Measurements from ENCODE around the gene RASGRP3.

RASGRP3 gene

DNA sequence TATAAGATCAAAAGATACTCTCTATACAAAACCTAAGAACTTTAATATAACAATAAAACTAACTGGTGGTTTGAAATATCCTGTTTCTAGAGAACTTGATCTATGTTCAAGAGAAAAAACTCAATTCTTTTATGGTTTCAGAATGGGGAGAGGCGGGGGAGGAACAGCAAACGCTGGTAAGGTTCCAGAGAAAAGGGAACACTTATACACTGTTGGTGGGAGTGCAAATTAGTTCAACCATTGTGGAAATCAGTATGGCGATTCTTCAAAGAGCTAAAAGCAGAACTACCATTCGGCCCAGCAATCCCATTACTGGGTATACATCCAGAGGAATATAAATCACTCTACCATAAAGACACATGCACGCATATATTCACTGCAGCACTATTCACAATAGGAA, 105.4 kb downstream of the RASGRP3 start:
- DNase-seq (ENCODE audit: low spot score) = no peak

DNA sequence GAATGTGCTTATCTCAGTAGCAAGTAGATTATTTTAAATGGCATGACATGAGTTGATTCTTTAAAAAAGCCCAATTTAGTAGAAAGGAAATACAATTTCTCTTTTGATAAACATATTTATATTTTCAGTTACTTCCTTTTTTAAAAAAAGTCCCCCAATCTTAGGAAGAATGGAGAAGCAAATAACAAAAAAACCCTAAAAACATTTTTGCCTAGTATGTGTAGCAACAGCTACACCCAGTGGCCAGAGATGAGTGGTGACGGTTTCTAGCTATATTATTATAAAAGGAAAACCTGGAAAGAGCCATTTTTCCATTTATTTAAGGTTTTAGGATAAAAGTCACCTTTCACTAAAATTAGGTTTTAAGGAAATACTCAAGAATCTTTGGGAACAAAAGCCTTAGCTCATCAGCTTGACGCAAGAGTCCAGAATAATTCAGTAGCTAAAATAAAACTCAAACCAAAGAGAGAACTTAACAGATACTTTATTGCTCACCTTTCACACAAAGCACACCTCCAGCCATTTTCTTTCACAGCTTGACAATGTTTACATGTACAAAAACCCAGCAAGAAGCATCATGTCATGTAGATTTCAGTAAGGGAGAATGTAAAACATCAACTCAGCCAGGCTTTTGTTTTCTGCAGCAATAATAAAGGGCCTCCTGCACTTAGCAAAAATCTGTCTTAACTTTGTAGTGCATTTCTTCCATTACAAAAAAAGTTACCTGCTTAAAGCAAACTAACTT, 106.9 kb downstream of the RASGRP3 start:
- DNase-seq (ENCODE audit: low spot score) = peak; percentile 38

DNA sequence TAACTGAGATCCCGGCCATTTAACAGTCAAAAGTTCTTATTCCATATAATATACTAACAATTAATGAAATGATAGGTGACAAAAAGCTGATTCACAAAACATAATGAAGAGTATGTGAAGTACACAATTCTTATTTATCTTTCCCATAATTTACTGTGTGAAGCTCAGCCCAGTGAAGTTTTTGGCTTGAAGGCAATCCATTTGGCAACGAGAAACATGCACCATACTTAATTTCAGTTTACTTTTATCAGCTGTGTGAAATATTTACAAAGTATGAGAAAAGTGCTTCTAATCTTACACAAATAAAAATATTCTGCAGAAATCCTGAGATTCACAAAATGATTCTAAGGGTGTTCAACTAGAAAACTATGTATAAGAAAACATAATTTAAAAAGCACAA, 110.3 kb downstream of the RASGRP3 start:
- DNase-seq (ENCODE audit: low spot score) = no peak

DNA sequence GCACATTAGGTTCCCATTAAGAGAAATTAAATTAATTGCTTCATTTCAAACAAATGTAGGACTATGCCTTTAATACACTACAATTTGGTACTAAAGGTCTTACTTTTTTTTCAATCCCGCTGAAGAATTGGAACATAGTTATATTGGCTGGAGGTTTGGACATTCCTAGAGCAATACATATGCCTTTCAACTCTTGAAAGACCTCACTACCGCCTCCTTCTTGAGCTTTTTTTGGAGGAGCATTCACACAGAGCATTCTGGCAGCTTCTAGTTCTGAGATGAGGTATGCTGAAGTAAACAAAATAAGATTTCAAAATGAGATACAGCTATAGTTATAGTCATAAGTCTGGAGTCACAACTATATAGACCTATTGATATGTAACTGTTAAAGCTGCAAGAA, 111.8 kb downstream of the RASGRP3 start:
- no peak for DNase-seq (ENCODE audit: low spot score)

DNA sequence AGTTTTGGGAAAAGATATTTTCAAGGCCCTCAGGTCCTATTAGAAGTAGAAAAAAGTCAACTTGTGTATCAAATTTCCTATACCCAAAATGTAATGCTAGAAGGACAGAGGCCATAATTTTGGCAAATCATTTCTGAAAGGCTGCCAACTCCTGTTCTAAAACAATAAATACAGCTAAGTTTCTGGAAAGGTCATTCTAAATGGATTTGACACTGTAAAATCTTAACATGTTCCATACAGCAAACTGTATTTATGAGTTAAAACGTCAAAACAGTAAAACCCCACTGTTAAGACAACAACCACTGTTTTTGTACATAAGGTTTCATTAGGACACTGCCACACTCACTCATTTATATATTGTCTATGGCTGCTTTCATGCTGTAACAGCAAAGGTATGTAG, 113.0 kb downstream of the RASGRP3 start:
- DNase-seq (ENCODE audit: low spot score) = no peak

DNA sequence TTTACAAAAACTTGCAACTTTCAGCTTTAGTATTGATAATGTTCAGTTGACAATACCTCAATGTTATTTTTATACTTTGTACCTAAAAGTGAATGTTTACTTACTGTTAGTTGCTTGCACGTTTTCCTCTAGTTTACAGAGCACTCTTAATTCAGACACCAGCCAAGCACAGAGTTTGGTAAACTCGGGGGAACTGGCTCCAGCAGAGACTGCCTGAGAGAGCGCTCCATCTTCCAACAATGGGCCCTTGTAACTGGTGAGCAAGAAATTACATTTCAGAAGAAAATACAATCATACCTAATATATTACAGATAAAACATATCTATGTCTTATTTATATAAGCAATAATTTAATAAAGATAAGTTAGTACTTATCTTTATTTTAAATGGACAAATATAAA, 118.9 kb downstream of the RASGRP3 start:
- DNase-seq (ENCODE audit: low spot score) = no peak

DNA sequence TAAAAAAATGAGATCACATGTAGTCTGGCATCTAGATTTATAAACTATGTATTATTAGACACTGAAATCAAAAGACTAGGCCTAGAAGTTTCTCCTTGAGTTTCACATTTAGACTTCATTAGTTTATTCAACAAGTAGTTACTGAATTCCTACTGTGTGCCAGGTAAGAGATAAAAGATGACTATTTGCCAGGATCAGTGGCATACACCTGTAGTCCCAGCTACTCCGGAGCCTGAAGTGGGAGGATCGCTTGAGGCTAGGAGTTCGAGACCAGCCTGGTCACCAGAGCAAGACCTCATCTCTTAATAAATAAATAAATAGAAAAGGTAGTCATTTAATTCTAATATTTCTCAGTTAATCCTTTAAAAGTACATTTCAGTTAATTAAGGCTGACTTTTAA, 120.6 kb downstream of the RASGRP3 start:
- no peak for DNase-seq (ENCODE audit: low spot score)

DNA sequence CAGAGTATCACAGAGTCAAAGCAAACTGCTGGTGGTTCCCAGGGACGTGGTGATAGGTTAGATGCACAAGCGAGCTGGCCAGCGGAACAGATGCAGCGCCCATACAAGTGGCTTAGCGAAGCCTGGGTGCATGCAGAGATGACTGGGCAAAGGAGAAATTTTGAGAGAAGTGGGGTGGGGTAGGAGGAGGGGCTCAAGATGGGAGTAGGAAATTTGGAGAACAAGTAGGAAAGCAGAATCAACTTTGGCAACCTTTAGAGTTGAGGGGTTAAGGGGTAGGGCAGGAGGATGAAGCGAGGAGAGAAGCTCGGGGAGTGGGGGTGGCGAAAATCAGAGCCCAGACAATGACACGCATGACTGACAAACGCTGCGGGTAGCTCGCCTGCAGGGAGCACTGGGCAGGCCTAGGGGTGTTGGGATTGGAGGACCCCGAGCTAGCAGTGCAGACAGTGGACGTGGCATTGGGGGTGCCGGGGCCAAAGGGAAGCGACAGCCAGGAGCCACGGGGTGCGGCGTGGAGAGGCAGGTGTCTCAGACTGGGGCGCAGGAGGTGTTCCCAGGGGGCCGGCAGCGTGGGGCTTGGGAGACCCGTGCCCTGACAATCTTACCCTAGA, 122.2 kb downstream of the RASGRP3 start:
- peak; percentile 50 for DNase-seq (ENCODE audit: low spot score)

DNA sequence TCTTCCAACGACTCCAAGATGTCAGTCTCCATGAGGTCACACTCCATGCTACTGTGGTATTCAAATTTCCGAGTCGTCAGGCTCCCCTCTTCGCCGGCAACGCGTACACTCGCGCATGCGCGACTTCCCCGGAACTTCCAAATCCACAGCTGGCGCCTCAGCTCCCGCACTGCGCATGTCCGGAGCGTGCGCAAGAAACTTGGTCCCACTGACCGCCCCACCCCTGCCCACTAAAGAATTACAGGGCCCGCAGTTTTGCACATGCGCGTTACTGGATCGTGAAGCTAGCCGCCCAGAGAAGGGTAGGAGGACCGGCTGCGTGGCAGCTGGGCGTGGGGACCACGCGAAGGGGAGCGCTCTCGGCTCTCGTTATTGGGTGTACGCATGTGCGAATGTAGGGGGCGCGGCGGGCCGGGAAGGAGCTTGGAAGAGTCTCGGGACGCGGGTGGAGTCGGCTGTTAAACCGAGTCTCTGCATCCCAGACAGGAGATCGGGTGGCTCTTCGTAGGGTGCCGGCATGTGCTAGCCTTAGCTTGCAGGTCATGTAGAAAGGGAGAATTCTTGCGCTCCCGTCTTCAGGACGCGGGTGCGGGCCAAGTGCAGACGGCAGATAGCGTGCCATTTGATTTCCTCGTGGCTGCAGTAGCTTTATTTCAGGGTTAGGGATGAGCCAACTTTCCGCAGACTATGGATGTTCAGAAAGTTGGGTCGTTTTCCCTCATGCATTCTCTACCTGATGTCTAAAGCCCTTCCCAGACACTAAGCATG, 122.9 kb downstream of the RASGRP3 start, which contains the start of gene FAM98A:
Gene FAM98A, minus strand, starts transcription at position 125 of the 768 bp plus-strand sequence. Its CDS starts 78 bp downstream, at position 47.
- peak; percentile 98 for DNase-seq (ENCODE audit: low spot score)

DNA sequence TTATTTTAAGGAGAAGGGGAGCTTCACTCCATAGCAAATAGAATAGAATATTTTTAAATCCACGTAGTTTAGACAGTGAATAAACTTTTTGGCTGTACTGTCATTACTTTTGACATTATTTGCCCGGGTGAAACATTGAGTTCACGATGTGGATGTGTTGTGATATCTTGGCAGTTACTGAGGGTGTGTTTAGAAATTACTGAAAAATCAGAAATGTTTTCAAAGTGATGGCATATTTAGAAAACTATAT, 123.4 kb downstream of the RASGRP3 start:
- DNase-seq (ENCODE audit: low spot score) = no peak

DNA sequence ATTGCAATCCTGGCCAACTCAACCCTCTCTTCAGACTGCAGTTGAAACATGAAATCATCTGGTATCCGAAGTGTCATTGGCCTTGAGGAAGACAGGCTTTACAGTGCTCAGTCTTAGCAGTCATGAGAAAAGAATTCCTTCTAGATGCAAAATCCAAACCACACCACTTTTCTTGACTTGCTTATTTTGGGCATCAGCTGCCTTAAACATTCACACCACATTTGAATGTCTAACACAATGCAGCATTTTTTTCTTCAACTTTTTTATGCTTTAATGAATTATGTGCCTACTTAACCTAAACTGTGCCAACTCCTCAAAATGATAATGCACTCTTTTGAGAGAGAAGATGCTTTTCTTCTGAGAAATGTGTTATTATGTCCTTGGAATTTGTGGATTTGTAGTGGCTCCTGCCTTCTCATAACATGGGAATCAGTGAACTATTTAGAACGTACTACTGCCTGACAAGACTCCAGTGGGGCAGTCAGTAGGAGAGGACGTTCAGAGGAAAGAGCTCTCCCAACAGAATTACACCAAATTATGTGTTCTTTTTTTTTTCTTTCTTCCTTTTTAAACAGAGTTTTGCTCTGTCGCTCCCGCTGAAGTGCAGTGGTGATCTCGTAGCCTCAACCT, 125.9 kb downstream of the RASGRP3 start:
- DNase-seq (ENCODE audit: low spot score) = peak; percentile 62

DNA sequence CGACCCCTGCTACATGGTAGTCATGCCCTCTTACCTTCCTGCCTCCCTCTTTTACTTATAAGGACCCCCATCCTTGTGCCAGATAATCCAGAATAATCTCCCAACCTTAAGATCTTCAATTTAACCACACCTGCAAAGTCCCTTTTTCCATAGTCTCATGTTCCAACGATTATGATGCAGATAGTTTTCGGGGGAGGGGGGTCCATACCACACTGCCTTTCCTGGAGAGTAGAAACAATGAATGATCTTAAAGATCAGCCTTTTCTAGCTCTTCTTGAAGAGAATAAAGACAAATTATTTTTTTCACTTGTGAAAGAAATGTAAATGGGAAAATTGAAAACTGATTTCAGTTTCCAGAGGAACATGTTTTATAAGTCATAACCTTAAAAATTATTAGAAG, 127.0 kb downstream of the RASGRP3 start:
- DNase-seq (ENCODE audit: low spot score) = no peak

DNA sequence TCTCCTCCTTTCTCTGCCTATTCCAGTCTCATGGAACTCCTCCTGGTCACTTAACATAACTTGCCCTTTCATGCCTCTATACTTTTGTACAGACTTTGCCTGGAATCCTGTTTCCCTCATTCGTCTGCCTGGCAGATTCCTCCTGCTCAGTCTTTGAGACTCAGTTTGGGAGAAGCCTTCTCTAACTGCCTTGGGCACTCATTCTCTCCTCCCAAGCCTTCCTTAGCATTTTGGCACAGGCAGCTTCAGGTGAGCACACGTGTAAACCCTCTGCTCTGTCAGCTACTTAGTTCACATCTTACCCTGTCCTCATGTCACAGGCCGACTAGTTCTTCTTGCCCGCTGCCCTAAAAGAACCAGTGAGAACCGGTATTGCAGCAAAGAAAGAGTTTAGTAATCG, 128.6 kb downstream of the RASGRP3 start:
- no peak for DNase-seq (ENCODE audit: low spot score)

DNA sequence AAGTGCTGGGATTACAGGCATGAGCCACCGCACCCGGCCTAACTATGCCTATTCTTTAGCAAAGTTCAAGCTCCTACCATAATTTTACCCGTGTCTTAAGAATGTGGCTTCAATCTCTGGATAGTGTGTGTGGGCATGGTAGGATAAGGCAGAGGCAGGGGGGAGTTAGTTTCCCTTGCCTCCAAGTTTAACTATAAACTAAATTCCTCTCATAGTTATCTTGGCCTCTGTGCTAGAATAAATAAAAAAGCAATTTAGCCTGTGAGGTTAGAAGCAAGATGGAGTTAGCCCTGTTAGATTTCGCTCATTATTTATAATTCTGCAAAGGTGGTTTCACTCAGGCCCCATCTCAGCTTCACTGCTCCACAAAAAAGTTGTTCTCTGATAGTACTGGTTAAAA, 129.7 kb downstream of the RASGRP3 start:
- DNase-seq (ENCODE audit: low spot score) = no peak

DNA sequence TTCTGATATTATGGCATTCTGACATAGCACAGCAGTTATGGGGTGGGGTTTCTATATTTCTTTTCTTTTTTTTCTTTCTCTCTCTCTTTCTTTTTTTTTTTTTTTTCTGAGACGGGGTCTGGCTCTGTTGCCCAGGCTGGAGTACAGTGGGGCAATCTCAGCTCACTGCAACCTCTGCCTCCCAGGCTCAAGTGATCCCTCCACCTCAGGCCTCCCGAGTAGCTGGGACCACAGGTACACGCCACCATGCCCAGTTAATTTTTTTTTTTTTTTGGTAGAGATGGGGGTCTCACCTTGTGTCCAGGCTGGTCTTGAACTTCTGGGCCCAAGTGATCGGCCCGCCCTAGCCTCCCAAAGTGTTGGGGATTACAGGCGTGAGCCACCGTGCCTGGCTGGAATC, 130.2 kb downstream of the RASGRP3 start:
- DNase-seq (ENCODE audit: low spot score) = no peak

DNA sequence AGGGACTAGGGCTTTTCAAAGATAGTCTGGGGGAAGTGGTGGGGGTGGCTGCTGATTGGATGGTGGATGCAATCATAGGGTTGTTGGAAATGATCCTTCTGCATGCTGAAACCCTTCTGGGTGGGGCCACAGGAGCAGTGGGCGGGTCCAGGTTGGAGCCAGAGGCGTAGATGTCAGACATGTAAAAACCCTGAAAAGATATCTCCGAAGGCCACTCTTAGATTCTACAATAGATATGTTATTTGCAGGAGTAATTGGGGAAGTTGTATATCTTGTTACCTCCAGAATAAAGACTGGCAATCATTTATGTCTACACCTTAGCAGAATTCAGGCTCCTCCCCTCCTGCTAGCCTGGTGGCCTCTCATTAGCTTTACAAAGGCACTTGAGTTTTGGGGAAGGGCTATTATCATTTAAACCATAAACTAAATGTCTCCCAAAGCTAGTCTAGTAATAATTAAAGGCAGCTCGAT, 130.8 kb downstream of the RASGRP3 start:
- DNase-seq (ENCODE audit: low spot score) = no peak

DNA sequence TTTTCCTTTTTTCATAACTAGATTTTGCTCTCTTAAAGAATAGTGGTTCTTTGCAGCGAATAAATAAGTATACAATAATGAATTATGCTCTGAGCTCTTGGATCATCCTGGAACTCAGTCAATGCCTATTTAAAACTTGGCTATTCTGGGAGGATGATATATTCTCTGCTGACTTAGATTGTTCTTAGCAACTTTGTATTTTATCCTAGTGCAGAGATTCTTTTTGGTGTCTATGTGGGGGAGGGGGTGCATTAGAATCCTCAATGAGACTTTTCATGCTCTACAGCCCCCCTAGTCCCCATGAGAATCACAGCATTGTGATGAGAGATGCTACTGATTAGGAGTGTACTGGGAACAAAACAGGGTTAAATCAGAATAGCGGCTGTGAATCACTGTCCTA, 131.5 kb downstream of the RASGRP3 start:
- DNase-seq (ENCODE audit: low spot score) = no peak

DNA sequence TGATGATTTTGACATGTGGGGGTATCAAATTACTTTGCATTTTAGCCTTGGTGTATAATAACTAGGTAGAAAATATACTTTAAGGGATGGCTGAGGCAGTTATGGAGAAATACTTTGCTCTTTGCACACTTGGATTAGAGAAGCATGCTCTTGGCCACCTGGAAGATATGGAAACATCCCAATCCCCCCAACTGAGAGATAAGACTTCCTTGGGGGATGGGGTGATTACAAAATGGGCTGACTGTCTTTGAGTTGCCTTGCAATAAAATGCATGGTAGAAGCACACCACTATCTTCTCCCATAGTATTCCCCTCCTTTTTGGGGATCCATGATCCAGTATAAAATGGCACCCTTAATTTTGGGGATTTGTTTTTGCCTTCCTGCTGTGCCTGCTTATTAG, 137.7 kb downstream of the RASGRP3 start:
- no peak for DNase-seq (ENCODE audit: low spot score)

Measured in GM03348 (cell line).